Ishikawa (cell line): ENCODE results near the gene CDH20.

ENCODE experiments used
- CEBPB ChIP-seq: IDR thresholded peaks from 2 replicates; pipeline ENCODE4 v1.6.1; 2012
- CREB1 ChIP-seq: IDR thresholded peaks from 2 replicates; pipeline ENCODE4 v1.6.1; 2012; ENCODE audit warnings: low read depth
- EGR1 ChIP-seq: IDR thresholded peaks from 2 replicates; pipeline ENCODE4 v1.6.1; 2012
- EP300 ChIP-seq: IDR thresholded peaks from 2 replicates; pipeline ENCODE4 v1.6.1; 2012; ENCODE audit warnings: borderline replicate concordance
- FOXM1 ChIP-seq: IDR thresholded peaks from 2 replicates; pipeline ENCODE4 v1.6.1; 2012; ENCODE audit warnings: low read depth, borderline replicate concordance
- NFIC ChIP-seq: IDR thresholded peaks from 2 replicates; pipeline ENCODE4 v1.6.1; 2012
- RAD21 ChIP-seq: IDR thresholded peaks from 2 replicates; pipeline ENCODE4 v1.6.1; 2012; ENCODE audit warnings: low read depth
- TAF1 ChIP-seq: IDR thresholded peaks from 2 replicates; pipeline ENCODE4 v1.6.1; 2012; ENCODE audit warnings: low read depth, mild to moderate bottlenecking
- TCF12 ChIP-seq: IDR thresholded peaks from 2 replicates; pipeline ENCODE4 v1.6.1; 2012; ENCODE audit warnings: low read depth
- TEAD4 ChIP-seq: IDR thresholded peaks from 2 replicates; pipeline ENCODE4 v1.6.1; 2012
- YY1 ChIP-seq: IDR thresholded peaks from 2 replicates; pipeline ENCODE4 v1.6.1; 2012; ENCODE audit warnings: low read depth
- ZBTB7A ChIP-seq: IDR thresholded peaks from 2 replicates; pipeline ENCODE4 v1.6.1; 2012; ENCODE audit warnings: low read depth
- TF ChIP-seq, protein P1 (sequence below): IDR thresholded peaks from 2 replicates; pipeline ENCODE4 v1.6.1; 2012
- TF ChIP-seq, protein P2 (sequence below): IDR thresholded peaks from 2 replicates; pipeline ENCODE4 v1.6.1; 2012
- TF ChIP-seq, protein P3 (sequence below): IDR thresholded peaks from 2 replicates; pipeline ENCODE4 v1.6.1; 2012; ENCODE audit warnings: low read depth, mild to moderate bottlenecking

The CDH20 gene

DNA sequence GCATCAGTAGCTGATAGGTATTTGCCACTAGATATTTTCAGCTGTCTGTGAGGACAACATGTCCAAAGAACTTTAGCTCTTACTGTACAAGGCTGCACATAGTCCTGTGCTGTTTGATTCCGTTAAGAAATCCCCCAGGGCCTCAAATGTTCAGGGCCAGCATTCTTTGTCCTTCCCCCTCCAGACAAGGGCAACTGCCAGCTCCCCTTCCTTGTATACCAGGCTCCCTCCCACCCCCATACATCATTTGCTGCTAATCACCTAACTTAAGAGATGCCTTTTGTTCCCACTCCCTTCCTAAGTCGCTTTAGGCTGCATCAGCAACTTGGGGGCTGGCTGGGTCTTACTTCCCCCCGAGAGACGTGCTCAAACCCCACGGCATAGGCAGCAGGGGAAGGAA lies 138.7 kb downstream of the CDH20 start:
- TF ChIP-seq RAD21 (no peak), NFIC (no peak), EP300 (no peak), CEBPB (no peak), TEAD4 (no peak), YY1 (no peak), FOXM1 (no peak), EGR1 (no peak), TAF1 (no peak), TCF12 (no peak), ZBTB7A (no peak), CREB1 (no peak)
- TF ChIP-seq, protein P1, sequence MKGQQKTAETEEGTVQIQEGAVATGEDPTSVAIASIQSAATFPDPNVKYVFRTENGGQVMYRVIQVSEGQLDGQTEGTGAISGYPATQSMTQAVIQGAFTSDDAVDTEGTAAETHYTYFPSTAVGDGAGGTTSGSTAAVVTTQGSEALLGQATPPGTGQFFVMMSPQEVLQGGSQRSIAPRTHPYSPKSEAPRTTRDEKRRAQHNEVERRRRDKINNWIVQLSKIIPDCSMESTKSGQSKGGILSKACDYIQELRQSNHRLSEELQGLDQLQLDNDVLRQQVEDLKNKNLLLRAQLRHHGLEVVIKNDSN, result no peak
- TF ChIP-seq, protein P2, sequence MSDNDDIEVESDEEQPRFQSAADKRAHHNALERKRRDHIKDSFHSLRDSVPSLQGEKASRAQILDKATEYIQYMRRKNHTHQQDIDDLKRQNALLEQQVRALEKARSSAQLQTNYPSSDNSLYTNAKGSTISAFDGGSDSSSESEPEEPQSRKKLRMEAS, result no peak
- TF ChIP-seq, protein P3, sequence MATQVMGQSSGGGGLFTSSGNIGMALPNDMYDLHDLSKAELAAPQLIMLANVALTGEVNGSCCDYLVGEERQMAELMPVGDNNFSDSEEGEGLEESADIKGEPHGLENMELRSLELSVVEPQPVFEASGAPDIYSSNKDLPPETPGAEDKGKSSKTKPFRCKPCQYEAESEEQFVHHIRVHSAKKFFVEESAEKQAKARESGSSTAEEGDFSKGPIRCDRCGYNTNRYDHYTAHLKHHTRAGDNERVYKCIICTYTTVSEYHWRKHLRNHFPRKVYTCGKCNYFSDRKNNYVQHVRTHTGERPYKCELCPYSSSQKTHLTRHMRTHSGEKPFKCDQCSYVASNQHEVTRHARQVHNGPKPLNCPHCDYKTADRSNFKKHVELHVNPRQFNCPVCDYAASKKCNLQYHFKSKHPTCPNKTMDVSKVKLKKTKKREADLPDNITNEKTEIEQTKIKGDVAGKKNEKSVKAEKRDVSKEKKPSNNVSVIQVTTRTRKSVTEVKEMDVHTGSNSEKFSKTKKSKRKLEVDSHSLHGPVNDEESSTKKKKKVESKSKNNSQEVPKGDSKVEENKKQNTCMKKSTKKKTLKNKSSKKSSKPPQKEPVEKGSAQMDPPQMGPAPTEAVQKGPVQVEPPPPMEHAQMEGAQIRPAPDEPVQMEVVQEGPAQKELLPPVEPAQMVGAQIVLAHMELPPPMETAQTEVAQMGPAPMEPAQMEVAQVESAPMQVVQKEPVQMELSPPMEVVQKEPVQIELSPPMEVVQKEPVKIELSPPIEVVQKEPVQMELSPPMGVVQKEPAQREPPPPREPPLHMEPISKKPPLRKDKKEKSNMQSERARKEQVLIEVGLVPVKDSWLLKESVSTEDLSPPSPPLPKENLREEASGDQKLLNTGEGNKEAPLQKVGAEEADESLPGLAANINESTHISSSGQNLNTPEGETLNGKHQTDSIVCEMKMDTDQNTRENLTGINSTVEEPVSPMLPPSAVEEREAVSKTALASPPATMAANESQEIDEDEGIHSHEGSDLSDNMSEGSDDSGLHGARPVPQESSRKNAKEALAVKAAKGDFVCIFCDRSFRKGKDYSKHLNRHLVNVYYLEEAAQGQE, result no peak

DNA sequence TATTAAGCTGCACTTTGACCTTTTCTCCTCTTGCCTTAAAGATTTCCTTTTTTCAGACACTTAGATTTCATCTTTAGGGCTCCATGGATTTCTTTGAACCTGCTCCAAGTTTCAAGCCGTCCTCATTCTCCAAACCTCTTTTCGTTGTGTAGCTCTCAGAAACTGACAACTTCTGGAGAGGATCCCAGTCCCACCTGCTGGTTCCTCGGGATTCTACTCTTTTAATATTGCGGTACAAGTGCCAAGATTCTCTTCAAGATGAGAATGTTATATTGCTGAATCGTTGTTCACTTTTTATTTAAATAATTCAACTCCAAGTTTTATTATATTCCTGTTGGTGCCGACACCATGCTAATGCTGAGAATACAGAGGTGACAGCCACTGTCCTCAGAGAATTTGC lies 141.1 kb downstream of the CDH20 start:
- no peak for TF ChIP-seq NFIC
- TF ChIP-seq ZBTB7A, result no peak
- no peak for TF ChIP-seq YY1
- TF ChIP-seq, protein P1, result no peak
- TF ChIP-seq, protein P2, result no peak
- no peak for TF ChIP-seq RAD21
- TF ChIP-seq TCF12, result no peak
- TF ChIP-seq EP300, result no peak
- no peak for TF ChIP-seq TEAD4

DNA sequence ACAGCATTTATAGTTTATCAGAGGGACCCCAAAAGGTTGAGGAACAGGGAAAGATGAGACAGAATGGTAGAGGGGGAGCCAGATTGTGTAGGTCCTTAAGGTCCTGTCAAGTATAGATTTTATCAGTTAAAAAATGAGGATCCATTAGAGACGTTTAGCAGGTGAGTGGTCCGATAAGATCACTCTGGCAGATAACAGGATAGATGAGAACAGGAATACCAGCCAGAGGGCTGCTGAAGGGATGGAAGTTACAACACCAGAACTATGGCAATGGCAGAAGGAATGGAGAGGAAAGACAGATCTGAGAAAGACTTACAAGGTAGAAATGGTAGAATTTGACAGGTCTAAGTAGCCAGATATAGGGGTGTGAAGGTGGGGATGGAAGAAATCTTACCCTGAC lies 141.7 kb downstream of the CDH20 start:
- TF ChIP-seq TEAD4, result no peak
- TF ChIP-seq, protein P1, result no peak

DNA sequence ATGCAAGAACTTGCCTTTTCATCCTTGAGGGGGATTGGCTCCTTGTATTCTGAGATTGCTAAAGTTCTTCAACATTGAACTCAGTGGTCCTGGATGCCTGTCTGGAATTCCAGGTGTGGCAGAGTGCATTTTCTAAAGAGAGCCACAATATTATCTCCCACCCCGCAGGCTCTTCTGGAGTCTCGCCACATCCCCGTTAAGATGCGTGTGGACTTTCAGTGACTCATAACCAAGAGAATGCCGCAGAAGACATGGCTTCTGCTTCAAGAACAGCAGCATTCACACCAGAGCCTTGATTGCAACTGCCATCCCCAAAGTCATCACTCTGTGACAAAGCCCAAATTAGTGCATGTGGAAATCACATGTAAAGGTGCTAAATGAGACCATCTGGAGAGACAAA lies 142.7 kb downstream of the CDH20 start:
- TF ChIP-seq FOXM1 (no peak), NFIC (no peak), CREB1 (no peak), CEBPB (no peak), RAD21 (no peak), TAF1 (no peak), TCF12 (no peak)
- TF ChIP-seq, protein P3, result no peak
- TF ChIP-seq, protein P1, result no peak

DNA sequence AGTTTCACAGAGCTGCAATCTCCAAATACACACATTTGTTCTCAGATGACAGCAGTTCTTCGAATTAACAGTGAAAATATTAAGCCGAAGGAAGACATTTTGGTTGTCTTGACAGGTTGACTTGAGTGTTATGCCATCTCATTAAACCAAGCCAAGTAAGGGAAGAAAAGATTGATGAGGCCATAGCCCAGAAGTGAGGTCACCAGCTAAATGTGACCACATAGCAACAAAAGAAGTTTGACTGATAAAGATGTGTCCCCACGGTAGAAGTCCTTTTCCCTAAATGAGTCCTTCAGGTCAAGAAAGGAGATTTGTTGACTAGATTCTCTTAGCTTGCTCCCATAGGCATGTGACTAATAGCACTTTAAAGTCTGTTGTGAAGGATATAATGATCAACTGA lies 156.1 kb downstream of the CDH20 start:
- TF ChIP-seq FOXM1, result no peak

DNA sequence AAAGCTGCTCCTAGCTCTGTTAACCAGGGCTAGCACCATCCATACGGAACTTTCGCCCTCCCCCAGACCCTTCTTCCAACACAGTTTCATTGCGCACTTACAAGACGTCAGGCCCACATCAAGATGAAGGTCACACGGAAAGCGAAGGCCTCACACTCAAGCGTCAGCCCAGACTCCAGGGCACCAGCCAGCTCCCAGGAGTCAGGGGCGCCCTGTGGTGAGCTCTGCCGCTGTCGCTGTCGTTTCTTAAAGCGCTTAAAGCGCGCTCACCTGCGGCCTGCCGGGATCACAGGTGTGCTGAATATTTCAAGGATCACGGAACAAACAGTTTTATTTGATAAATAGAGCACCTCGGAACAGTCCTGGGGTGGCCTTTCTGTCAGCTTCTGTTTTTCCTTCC lies 163.1 kb downstream of the CDH20 start:
- no peak for TF ChIP-seq TEAD4
- no peak for TF ChIP-seq CEBPB

DNA sequence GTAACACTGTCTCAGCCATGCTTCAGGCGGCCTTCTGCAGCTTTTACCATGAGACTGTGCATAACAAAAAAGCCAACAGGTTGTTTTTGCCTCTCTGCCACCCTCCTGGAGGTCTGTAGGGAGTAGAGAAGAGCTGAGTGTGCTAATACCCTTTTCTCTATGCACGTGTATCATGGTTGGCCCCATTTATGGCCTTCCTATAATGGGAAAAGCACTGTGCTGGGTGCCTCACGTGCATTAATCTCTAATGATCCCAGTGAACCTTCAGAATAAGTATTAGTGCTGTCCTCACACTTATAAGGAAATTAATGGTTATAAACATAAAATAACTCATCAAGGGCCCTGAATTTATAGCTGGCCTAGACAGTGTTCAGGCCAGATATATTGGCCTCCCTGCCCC lies 164.2 kb downstream of the CDH20 start:
- TF ChIP-seq FOXM1 (no peak), ZBTB7A (no peak), EP300 (no peak), NFIC (no peak), RAD21 (no peak), TEAD4 (no peak), TAF1 (no peak), CEBPB (no peak), TCF12 (no peak), YY1 (no peak)
- TF ChIP-seq, protein P1, result no peak
- TF ChIP-seq, protein P2, result no peak
